H1 (cell line): Measurements from ENCODE around the gene LANCL1. TPM values are rescaled to one million over a fixed set of nuclear protein-coding genes. Genes with fewer than 3 reads are reported as not detected.

Source experiments
- NANOG ChIP-seq: IDR thresholded peaks from 2 replicates; pipeline ENCODE4 v1.6.1; 2011; ENCODE audit warnings: low read length, low read depth, mild to moderate bottlenecking, inconsistent platforms; ENCODE audit not compliant: insufficient read depth, poor library complexity, severe bottlenecking
- polyA plus RNA-seq, 7 experiments: library from polyadenylated mRNA; depleted of rRNA in 3 of 7; stranded (reverse) in 5 of 7; unstranded in 2 of 7; fragments of >200 nt in 5 of 7; fragments of 200-250 nt in 2 of 7; gene quantifications; 1 replicate in 5 of 7; 2 replicates in 1 of 7; 4 replicates in 1 of 7; pipeline versions ENCODE4 v1.2.1 to v1.2.3, GENCODE V29; 2011 to 2013; ENCODE audit warnings: missing spikeins in 2 of 7, mixed read lengths in 2 of 7
- total RNA-seq: library from RNA; stranded (reverse); fragmentation: NEBNext Ultra II Directional; extraction: Animal tissue kit (Norgen Biotek cat#: 25700); gene quantifications from 2 replicates; pipeline ENCODE4 v1.2.1, GENCODE V29; 2021

The LANCL1 gene
- total and polyA plus RNA-seq, 2 of the 8 experiments (the other 6 are each of a cell fraction or from before 2014, with no cell fraction given): 26.2 to 48.7 TPM

DNA sequence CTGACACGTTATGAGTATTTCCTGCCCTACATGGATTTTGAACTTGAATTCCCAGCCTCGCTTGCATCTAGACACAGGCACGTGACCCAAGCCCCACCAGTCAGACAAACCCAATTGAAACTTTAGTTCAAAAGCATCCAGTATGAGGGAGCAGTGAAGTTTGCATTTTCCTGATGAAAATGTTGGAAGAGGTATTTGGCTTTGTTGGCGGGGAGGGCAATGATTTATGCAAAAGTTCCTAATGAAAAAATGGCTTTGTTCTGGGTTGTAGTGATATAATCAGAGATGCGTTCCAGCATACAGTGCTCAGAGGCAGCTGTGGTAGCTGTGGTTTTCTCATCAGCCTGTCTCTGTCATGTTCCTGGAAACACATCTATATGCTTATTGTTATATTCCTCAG, 43.0 kb upstream of the LANCL1 start (continued):
- no peak for TF ChIP-seq NANOG
- TF ChIP-seq, all 59 proteins: peak for 0
